GM20000 (cell line): ENCODE measurements around the gene DRD2.

Experiments used
- DNase-seq: peaks from one replicate; pipeline ENCODE4 v3.0.0; 2012; ENCODE audit warnings: low spot score
- CTCF ChIP-seq: IDR thresholded peaks from 2 replicates; pipeline ENCODE4 v1.5.1; 2012; ENCODE audit warnings: mild to moderate bottlenecking, control low read depth; ENCODE audit errors: extremely low read depth, missing control alignments

The DRD2 gene

GRCh38 chr11:113373306-113373705 is 101.9 kb downstream of the DRD2 start:
- no peak for TF ChIP-seq CTCF
- no peak for DNase-seq

GRCh38 chr11:113372309-113372708 is 102.9 kb downstream of the DRD2 start:
- DNase-seq = no peak
- no peak for TF ChIP-seq CTCF

DNA sequence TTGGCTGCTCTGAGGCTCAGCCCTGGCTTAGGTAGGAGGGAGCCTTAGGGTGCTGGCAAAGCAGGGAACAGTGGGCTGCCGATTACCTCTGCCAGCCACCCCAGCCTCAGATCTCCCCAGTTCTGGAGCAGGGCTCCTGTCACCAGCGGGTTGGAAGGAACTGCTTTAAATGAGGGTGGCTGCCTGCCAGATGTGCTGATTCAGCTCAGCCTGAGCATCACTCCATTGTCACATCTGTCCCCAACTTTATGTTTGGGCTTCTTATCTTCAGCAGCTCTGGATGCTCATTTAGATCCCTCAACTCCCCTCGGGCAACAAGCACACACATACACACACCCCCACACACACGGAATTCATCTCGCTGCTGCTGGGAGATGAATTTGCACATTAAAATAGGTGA is 104.6 kb downstream of the DRD2 start:
- DNase-seq = no peak
- TF ChIP-seq CTCF = no peak

DNA sequence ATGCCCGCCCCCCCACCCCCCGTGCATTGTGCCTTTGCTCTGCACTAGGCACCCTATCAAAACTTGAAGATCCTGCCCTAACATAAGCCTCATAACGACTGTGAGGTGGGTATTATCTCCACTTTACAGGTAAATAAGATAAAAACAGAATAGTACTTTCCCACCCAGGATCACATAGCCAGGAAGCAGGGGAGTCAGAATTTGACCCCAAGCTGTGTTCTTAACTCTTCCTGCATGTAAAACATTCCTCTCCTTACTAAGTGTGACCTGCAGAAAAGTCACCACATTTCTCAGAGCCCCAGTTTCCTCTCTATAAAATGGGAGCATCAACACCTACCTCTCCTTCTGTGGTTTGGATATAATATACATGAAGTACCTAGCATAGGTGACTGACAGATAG is 105.8 kb downstream of the DRD2 start:
- TF ChIP-seq CTCF = no peak
- no peak for DNase-seq

- no peak for TF ChIP-seq CTCF
- DNase-seq = no peak
These were observed 109.3 kb downstream of the DRD2 start for GRCh38 chr11:113365895-113366294.

GRCh38 chr11:113363996-113364641 is 111.1 kb downstream of the DRD2 start:
- no peak for TF ChIP-seq CTCF
- peak; percentile 37 for DNase-seq

DNA sequence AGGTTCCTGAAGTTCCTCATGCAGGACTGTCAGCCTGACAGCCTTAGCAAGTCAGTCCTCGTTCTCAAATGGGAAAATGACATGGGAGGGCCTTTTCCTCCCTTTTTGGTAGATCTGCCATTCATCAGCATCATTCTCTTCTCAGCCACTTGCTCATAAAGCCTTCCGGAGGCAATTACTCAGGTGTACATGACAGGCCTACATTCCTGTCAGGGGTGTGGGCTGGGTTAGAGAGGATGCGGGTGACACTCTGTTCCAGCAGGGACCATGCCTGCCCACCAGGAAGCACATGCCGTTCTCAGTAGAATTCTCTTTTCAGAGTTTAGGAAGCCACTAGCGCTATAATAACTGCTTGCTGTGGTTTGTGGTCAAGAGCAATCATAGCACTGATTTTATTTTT is 111.8 kb downstream of the DRD2 start:
- DNase-seq = no peak
- TF ChIP-seq CTCF = no peak
